Stimulated activated CD8-positive, alpha-beta memory T cell treated with anti-CD3 and anti-CD28 coated beads, Interleukin-15, amount 100 ng/mL, for 24 hours (primary cell): ENCODE measurements around the gene KRTAP25-1.

Source experiments
- DNase-seq: peaks from one replicate; pipeline ENCODE4 v3.0.0-alpha.2; 2020; ENCODE audit warnings: low read depth

Gene KRTAP25-1

GRCh38 chr21:30248844-30249243, 40.5 kb downstream of the KRTAP25-1 start:
- no peak for DNase-seq

- no peak for DNase-seq
These were observed 44.3 kb downstream of the KRTAP25-1 start for GRCh38 chr21:30245061-30245460.

- no peak for DNase-seq
These were observed 45.6 kb downstream of the KRTAP25-1 start for GRCh38 chr21:30243691-30244090.

GRCh38 chr21:30240661-30241060, 48.7 kb downstream of the KRTAP25-1 start:
- no peak for DNase-seq
